GM08714 (cell line): ENCODE data around the gene SAMD9.
"Not testable (repeated sequence)": the region's sequence is repeated elsewhere in the genome, so short reads cannot be mapped to it uniquely, and the experiment has no call there.

Source experiments
- H3K4me3 ChIP-seq: fragments of 200-500 bp; sonication (Bioruptor generic); 2 replicates; pipeline ENCODE4 v1.5.1; 2014; ENCODE audit warnings: mild to moderate bottlenecking, low read length, inconsistent platforms
- ZNF274 ChIP-seq: IDR thresholded peaks from 2 replicates; pipeline ENCODE4 v1.6.1; 2012; ENCODE audit warnings: mild to moderate bottlenecking, low read depth, low read length

The SAMD9 gene

GRCh38 chr7:93140582-93141191 is 22.9 kb upstream of the SAMD9 start:
- no peak for TF ChIP-seq ZNF274

GRCh38 chr7:93138576-93138975 is 20.8 kb upstream of the SAMD9 start:
- H3K4me3 ChIP-seq, result no peak overlapping the region
- TF ChIP-seq ZNF274, result no peak

More at GRCh38 chr7:93140582-93141191, 22.9 kb upstream of the SAMD9 start:
- no peak overlapping the region for H3K4me3 ChIP-seq

GRCh38 chr7:93133005-93133404 is 15.2 kb upstream of the SAMD9 start:
- no peak for TF ChIP-seq ZNF274
- H3K4me3 ChIP-seq, result no peak overlapping the region

DNA sequence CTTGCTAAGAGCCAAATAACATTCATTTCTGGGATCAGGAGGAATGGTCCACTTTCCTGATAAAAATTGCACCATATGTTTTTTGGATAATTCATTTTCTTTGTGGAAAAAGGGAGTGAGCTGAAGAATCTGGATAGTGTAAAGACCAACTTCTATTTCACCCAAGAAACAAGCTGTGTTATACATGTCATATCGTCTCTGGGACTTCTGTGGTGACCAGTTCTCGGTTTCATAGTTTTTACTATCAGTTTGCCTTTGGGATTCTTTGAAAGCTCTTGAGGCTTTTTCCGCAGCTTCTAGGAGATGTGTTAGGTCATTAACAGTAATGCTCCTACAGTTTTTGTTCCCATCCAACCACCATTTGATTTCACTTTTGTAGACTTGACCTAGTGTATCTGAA is 14.4 kb upstream of the SAMD9 start:
- no peak for TF ChIP-seq ZNF274
- no peak overlapping the region for H3K4me3 ChIP-seq

- H3K4me3 ChIP-seq, result not testable (repeated sequence)
Observed at GRCh38 chr7:93126954-93127353, 9.2 kb upstream of the SAMD9 start.

GRCh38 chr7:93123532-93123931 is 5.8 kb upstream of the SAMD9 start:
- not testable (repeated sequence) for H3K4me3 ChIP-seq

DNA sequence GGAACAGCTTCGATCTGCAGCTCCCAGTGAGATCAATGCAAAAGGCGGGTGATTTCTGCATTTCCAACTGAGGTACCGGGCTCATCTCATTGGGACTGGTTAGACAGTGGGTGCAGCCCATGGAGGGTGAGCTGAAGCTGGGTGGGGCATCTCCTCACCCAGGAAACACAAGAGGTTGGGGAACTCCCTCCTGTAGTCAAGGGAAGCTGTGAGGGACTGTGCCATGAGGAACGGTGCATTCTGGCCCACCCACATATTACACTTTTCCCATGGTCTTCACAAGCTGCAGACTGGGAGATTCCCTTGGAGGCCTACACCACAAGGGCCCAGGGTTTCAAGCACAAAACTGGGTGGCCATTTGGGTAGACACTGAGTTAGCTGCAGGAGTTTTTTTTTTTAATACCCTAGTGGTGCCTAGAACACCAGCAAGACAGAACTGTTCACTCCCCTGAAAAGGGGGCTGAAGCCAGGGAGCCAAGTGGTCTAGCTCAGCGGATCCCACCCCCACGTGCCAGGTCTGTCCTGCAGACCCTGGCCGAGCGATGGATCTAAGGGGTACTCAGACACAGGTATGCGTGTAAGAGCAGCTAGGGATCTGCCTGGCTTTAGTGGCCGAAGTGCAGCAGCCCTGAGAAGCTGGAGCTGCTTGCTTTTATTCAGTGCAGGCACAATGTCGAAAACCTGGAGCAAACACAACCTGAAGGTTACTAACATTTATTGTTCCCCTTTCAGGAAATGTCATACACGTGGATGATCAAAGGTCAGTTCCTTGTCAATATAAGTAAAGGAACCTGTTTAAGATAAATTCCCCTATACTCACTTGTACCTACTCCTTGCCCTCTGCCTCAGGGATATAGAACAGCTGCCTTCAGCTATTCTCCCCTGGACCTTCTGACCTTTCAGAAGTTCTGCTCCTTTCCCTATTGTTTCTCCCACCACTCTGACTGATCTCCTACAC is 3.1 kb upstream of the SAMD9 start:
- no peak for TF ChIP-seq ZNF274
- H3K4me3 ChIP-seq, result no peak overlapping the region

DNA sequence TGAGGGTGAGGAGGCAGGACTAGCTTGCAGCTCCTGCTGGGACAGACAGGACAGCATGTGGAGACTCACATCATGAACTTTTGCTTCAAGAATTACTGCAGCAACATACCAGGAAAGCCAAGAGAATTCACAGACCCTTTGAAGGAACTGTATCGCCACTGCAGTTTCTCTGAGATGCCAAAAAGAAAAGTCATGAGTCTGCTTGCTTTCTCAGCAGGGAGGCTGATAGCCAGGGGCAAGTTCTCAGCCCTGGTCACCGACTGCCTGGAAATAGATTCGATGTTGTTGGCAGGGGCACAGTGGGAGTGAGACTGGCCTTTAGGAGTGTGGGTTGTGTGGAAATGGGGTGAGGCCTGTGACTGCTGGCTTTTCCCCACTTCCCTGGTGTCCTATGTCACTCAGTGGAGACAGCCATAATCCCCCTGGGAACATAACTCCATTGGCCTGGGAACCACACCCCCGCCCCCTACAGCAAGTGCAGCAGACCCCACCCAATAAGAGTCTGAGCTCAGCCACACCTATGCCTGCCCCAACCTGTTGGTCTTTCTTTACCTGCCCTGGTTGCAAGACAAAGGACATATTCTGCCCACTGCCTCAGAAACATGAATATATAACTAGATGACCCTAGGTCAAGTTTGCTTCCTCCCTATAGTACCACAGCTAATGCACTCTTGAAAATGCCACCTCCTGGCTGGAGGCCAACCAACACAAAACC is 1.6 kb upstream of the SAMD9 start:
- TF ChIP-seq ZNF274, result no peak
- H3K4me3 ChIP-seq, result no peak overlapping the region

GRCh38 chr7:93117327-93117726 is 452 bp downstream of the SAMD9 start:
- peak overlapping the region; percentile 99 for H3K4me3 ChIP-seq
- no peak for TF ChIP-seq ZNF274

GRCh38 chr7:93115796-93116195 is 2.0 kb downstream of the SAMD9 start:
- H3K4me3 ChIP-seq, result peak overlapping the region; percentile 99
- no peak for TF ChIP-seq ZNF274

GRCh38 chr7:93108003-93108402 is 9.8 kb downstream of the SAMD9 start:
- no peak for TF ChIP-seq ZNF274

GRCh38 chr7:93097388-93097787 is 20.4 kb downstream of the SAMD9 start:
- no peak overlapping the region for H3K4me3 ChIP-seq
- TF ChIP-seq ZNF274, result no peak

More at GRCh38 chr7:93108003-93108402, 9.8 kb downstream of the SAMD9 start:
- no peak overlapping the region for H3K4me3 ChIP-seq

DNA sequence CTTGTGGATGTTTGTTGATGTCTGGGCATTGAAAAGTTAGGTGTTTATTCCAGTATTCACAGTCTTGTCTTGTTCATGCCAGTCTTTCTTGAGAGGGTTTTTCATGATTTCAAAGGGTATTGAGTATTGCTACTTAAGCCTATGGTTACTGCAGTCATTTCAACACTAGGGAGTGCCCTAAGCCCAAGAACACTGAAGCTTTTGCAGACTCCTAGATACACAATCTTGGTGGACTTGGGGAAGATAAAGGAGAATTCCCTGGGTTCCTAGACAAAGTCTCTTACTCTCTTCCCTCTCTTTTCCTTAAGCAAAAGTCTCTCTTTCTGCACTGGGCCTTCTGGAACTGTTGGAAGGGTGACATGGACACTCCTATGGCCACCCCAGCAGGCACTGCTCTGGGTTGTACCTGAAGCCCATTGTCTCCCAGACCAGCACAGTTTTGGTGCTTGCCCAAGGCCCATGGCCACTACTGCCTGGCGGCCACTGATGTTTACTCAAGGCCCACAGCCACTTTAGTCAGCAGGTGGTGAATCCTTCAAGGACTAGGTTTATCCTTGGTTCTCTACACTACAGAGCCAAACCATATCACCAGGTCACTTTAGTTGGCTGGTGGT is 24.9 kb downstream of the SAMD9 start:
- no peak for TF ChIP-seq ZNF274
- H3K4me3 ChIP-seq, result no peak overlapping the region

DNA sequence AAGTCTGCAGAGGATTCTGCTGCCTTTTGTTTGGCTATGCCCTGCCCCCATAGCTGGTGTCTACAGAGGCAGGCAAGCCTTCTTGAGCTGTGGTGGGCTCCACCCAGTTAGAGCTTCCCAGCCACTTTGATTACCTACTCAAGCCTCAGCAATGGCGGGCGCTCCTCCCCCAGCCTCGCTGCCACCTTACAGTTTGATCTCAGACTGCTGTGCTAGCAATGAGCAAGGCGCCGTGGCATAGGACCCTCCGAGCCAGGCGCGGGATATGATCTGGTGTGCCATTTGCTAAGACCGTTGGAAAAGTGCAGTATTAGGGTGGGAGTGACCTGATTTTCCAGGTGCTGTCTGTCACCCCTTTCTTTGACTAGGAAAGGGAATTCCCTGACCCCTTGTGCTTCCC is 44.4 kb downstream of the SAMD9 start:
- not testable (repeated sequence) for H3K4me3 ChIP-seq
